Measurements from ENCODE around the gene GART.

Gene GART

GRCh38 chr21:33552999-33553598 lies 11.2 kb upstream of the GART start:
- no peak for DNase-seq

- DNase-seq: no peak
Observed at GRCh38 chr21:33552093-33552998, 10.4 kb upstream of the GART start.

GRCh38 chr21:33551664-33552063 lies 9.7 kb upstream of the GART start:
- DNase-seq: no peak

GRCh38 chr21:33550772-33551660 lies 9.1 kb upstream of the GART start:
- no peak for DNase-seq

GRCh38 chr21:33549848-33550771 lies 8.2 kb upstream of the GART start:
- no peak for DNase-seq

- DNase-seq: peak; percentile 57 to 70
Observed at GRCh38 chr21:33546086-33546485, 4.2 kb upstream of the GART start.

- DNase-seq: no peak
Observed at GRCh38 chr21:33544451-33545195, 2.7 kb upstream of the GART start.

- peak in 1 of 2 experiments; percentile 44 for DNase-seq
Observed at GRCh38 chr21:33543505-33544129, 1.7 kb upstream of the GART start.

GRCh38 chr21:33542640-33543504 lies 955 bp upstream of the GART start, which contains the start of gene SON:
SON (plus strand) TSS chr21:33543038; CDS start chr21:33543093, 55 bp downstream.
- DNase-seq: peak; percentile 98

- peak in 1 of 2 experiments; percentile 29 for DNase-seq
Observed at GRCh38 chr21:33541105-33541711, 709 bp downstream of the GART start.

GRCh38 chr21:33540711-33541104 lies 1.2 kb downstream of the GART start:
- DNase-seq: no peak

GRCh38 chr21:33539616-33540015 lies 2.3 kb downstream of the GART start:
- no peak for DNase-seq

- no peak for DNase-seq
Observed at GRCh38 chr21:33537212-33537611, 4.7 kb downstream of the GART start.

- no peak for DNase-seq
Observed at GRCh38 chr21:33531007-33531406, 10.9 kb downstream of the GART start.

GRCh38 chr21:33522953-33523349 lies 19.0 kb downstream of the GART start:
- no peak for DNase-seq

- DNase-seq: no peak
Observed at GRCh38 chr21:33522297-33522952, 19.5 kb downstream of the GART start.

GRCh38 chr21:33518899-33519298 lies 23.0 kb downstream of the GART start:
- no peak for DNase-seq

- DNase-seq: no peak
Observed at GRCh38 chr21:33514229-33514628, 27.7 kb downstream of the GART start.

GRCh38 chr21:33512481-33512880 lies 29.4 kb downstream of the GART start:
- no peak for DNase-seq
